ENCODE measurements around the gene PRX. TPM values are rescaled to one million over a fixed set of nuclear protein-coding genes. Genes with fewer than 3 reads are reported as not detected.
"Not testable (repeated sequence)": the region's sequence is repeated elsewhere in the genome, so short reads cannot be mapped to it uniquely, and the experiment has no call there.

Gene PRX
- polyA plus RNA-seq, 4 donors: 10.4 to 15.5 (median 13.0) TPM

GRCh38 chr19:40393894-40394815 lies 19.0 kb downstream of the PRX start:
- DNase-seq (ENCODE audit: low read depth in 4 of 4, low spot score in 2 of 4): no peak

- no peak for DNase-seq (ENCODE audit: low read depth in 4 of 4, low spot score in 2 of 4)
These were observed 20.2 kb downstream of the PRX start for GRCh38 chr19:40392894-40393517.

DNA sequence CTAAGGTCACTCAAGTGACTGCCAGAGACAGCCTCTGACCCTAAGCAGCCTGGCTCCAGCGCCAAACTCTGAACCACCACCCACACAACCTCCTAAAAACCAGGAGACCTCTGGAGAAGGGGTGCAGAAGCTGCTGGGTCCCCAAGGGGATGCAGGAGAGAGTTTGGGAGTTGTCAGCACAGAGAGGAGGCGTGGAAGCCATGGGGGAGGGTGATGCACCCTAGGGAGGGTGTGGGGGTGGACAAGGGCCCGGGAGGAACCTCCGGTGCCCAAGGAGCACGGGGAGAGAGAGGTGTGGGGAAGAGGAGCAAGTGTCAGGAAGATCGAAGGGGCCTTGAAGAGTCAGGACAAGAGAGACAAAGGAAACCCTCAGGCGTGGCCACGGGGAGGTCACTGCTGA lies 21.1 kb downstream of the PRX start:
- DNase-seq (ENCODE audit: low read depth in 4 of 4, low spot score in 2 of 4): no peak

DNA sequence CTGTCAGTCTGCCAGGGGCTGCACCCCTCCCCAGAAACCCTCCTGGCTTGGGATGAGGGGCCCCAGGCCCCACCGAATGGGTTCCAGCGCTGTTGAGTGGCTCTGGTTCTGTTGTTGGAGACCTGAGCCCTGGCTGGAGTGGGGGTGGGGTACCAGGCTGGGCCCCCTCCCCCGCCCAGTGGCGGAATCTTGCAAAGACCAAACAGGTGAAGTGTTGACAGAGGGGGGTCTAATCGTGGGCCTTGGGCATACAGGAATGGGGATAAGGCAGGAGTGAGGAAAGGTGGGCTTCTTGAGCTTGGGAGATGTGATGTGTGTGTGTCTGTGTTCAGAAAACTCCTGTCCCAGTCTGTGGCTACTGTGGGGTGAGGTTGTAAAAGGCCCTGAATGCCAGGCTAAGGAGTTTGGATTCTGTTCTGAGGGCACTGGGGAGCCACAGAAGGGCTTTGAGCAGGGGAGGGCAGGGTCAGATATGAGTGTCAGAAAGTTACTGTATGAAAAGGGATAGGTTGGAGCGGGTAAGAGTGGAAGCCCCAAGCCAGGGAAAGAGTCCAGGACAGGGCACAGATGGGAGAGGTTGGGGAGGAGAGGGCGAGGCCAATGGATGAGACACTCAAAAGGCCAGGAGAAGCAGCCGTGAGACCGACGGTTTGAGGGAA lies 23.0 kb downstream of the PRX start, which contains the start of gene HIPK4:
Gene HIPK4 (minus strand): TSS at position 98 of the 659 bp plus-strand sequence. CDS start 279 bp downstream, outside the sequence.
- no peak for DNase-seq (ENCODE audit: low read depth in 4 of 4, low spot score in 2 of 4)

DNA sequence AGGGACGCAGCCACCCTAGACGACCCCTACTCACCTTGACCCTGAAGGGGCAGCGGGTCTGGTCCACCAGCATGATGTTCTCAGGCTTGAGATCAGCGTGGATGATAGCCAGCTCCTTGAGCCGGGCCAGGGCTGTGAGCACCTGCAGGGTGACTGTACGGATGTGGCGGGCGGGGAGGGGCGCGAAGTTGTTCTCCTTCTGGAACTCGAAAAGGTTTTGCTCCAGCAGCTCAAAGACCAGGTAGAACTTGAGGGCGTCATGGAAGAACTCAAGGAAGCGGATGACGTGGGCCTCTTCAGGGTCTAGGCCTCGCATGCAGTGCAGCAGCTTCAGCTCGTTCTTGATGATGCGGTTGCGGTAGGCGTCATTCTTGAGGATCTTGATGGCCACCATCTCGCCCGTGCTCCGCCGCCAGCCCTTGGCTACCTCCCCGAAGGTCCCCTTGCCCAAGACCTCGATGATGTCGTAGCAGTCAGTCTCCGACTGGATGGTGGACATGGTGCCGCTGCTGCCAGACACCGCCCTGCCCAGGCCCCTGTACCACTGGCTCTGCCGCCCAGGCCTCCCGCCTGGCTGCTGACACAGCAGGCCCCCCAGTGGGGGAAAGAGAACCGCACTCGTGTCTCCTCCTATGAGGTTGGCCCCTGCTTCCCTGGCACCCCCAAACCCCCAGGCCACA lies 23.6 kb downstream of the PRX start:
- no peak for DNase-seq (ENCODE audit: low read depth in 4 of 4, low spot score in 2 of 4)

DNA sequence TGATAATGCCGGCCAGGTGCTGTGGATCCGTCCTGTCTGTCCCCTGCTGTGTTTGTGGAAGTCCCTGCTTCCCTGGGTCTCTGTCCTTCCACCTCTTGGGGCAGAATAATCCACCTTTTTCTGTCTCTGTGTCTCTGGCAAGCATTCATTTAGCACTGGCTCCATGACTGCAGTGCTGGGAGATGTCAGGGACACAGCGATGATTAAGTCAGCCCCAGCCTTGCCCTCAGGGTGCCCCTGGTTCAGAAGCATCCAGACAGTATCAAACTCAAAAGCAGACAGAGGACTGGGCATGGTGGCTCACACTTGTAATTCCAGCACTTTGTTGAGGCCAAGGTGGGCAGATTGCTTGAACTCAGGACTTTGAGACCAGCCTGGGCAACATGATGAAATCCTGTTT lies 24.7 kb downstream of the PRX start:
- DNase-seq (ENCODE audit: low read depth in 4 of 4, low spot score in 2 of 4): no peak

- DNase-seq (ENCODE audit: low read depth in 4 of 4, low spot score in 2 of 4): no peak
These were observed 26.0 kb downstream of the PRX start for GRCh38 chr19:40387155-40387554.

GRCh38 chr19:40383668-40384248 lies 29.4 kb downstream of the PRX start:
- no peak for DNase-seq (ENCODE audit: low read depth in 4 of 4, low spot score in 2 of 4)

GRCh38 chr19:40381321-40381720 lies 31.9 kb downstream of the PRX start:
- DNase-seq (ENCODE audit: low read depth in 4 of 4, low spot score in 2 of 4): no peak

DNA sequence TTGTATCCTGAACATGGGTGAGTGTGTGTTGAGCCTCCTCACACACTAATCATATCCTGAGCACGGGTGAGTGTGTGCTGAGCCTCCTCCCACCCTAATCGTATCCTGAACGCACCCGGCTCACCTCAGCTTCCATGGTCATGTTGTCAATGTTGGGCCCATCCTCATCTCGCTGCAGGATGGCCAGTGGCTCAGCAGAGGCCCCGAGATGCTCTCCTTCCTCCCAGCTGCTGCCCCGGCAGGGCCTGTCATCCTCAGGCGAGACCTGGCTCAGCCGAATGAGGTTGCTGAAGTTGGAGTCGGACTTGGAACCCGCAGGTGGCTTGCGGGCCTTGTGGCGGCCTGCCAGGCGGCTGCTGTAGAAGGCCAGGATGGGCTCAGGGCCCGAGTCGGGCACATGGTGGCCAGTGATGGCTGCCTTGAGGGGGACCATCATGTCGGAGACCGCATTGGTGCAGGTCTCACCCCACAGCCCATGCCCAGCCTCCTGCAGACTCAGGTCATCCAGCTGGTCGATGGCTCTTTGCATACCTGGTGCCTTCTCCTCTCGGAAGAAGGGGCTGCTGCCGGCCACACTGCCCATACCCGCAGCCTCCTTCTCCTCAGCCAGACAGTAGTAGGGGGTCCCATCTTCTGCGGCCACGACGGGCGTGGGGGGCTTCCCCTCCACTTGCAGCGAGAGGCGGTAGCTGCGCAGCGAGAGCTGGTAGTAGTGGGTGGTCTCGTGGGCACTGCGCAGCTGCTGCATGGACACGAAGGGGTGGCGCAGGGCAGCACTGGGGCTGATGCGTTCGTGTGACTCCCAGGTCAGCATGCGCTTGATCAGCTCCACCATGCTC lies 32.8 kb downstream of the PRX start:
- DNase-seq (ENCODE audit: low read depth in 4 of 4, low spot score in 2 of 4): no peak

DNA sequence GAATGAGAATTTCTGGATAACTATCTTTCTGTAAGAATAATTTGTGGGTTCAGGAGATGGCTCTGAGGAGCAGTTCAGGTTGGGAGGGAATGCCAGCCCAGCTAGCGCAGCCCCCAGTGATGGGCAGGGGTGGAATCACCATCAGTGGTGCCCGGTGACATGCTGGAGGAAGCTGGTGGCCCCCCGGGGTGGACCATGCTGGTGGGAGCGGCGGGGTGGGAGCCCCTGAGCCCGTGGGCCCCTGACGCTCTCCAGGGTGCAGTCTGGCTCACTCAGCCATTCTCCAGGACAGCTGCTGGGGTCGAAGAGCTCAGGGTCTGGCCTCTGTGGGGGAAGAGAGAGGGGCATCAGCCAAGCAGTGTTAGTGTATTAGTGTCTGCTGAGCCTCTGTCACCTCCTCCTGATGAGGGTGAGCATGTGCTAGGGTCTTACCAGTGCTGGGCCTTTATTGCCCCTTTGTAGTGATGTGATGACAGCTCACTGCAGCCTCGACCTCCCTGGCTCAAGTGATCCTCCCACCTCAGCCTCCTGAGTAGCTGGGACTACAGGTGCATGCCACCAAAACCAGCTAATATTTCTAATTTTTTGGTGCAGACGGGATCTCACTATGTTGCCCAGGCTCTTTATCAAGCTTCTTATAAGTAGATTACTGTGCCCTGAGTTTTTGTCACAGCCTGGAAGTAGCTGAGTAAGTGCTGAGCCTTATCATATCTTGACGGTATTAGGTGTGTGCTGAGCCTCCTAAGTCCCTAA lies 33.6 kb downstream of the PRX start:
- no peak for DNase-seq (ENCODE audit: low read depth in 4 of 4, low spot score in 2 of 4)

DNA sequence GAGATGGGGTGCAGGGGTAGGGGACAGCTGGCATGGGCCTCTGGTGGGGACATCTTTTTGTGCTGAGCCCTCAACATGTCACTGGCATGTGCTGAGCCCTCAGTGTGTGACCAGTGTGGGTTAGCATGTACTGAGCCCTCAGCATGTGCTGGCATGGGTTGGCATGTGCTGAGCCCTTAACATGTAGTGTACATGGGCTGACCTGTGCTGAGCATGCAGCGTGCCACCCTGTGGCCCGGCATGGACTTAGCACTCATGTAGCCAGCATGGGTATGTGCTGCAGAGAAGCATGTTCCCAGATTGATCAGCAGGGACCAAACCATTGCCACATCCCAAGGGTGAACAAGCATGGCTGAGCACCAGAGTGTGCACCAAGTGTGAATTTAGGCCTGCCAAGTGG lies 34.7 kb downstream of the PRX start:
- DNase-seq (ENCODE audit: low read depth in 4 of 4, low spot score in 2 of 4): no peak

- no peak for DNase-seq (ENCODE audit: low read depth in 4 of 4, low spot score in 2 of 4)
These were observed 35.2 kb downstream of the PRX start for GRCh38 chr19:40377876-40378385.

- no peak for DNase-seq (ENCODE audit: low read depth in 4 of 4, low spot score in 2 of 4)
These were observed 36.8 kb downstream of the PRX start for GRCh38 chr19:40376286-40376862.

GRCh38 chr19:40374084-40374483 lies 39.1 kb downstream of the PRX start:
- DNase-seq (ENCODE audit: low read depth in 4 of 4, low spot score in 2 of 4): no peak

DNA sequence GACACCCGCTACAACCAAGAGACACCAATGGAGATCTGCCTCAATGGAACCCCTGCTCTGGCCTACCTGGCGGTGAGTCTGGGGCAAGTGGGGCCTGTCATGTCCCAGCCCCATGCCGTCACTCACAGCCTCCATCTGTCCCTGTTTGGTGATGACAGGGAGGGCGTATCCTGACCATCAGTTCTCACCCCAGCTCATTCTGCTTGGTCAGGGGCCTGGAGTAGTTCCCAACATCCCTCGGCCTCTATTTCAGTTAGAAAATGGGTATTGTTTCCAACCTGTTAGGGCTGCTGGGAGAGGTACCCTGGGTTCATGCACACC lies 41.4 kb downstream of the PRX start:
- DNase-seq (ENCODE audit: low read depth in 4 of 4, low spot score in 2 of 4): no peak

- no peak for DNase-seq (ENCODE audit: low read depth in 4 of 4, low spot score in 2 of 4)
These were observed 42.0 kb downstream of the PRX start for GRCh38 chr19:40370997-40371801.

DNA sequence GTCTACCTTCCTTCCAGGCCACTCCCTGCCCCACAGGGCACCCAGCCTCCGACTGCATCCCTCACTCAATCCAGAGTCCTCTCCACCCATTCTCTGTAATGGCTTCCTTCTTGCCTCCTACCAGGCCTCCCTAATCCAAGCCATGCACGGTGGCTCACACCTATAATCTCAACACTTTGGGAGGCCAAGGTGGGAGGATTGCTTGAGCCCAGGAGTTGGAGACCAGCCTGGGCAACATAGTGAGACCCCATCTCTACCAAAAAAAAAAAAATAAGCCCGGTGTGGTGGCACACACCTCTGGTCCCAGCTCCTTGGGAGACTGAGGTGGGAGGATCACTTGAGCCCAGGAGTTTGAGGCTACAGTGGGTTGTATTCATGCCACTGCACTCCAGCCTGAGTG lies 42.9 kb downstream of the PRX start:
- DNase-seq (ENCODE audit: low read depth in 4 of 4, low spot score in 2 of 4): not testable (repeated sequence)

Measured in left renal cortex interstitium (tissue), 4 donors.